ENCODE measurements around the gene ORAI3. TPM values are rescaled to one million over a fixed set of nuclear protein-coding genes. Genes with fewer than 3 reads are reported as not detected.

Gene ORAI3
- total and polyA plus RNA-seq, 2 donors from 2014 or later: 23.1 to 32.3 TPM

DNA sequence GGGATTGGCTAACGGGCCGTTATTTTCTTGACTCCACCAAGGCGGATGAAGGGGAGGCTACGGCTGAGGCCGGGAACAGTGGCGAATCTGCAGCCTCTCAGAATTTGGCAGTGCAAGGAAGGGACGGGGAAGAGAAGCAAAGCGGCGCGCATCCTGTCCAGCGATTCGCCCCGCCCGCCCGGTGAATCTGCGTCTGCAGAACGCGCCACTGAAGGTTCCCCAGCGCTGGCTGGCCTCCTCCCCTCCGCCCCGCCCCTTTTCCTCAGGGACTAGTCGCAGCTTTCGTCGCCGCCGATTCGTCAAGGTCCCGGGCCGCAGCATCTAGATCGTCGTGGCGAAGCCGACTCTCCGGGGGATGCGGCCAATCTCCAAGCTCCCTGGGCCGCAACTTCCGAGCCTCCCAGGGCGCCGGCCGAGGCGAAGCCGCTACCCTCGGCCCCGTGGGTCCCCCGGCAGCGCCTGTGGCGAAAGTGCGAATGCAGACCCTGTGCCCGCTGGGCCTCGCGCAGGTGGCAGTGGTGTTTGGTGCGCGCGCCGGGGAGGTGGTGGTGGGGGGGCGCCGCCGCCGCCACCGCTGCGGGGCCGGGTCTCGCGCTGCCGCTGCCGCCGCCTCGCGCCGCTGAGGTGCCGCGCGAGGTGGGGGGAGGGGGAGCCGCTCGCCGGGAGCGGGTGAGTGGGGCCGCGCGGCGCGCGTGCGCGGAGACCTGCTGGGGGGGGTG is 8.7 kb downstream of the ORAI3 start, which contains the start of gene SETD1A:
TSS of gene SETD1A (plus strand) at position 299 of the 719 bp plus-strand sequence. CDS start 978 bp downstream, outside the sequence.
- peaks cover 0 to 23% (median 13%) of the 10 kb centered on the region in 3 donors for H3K4me1 ChIP-seq (ENCODE audit: control insufficient read depth in 2 of 3, insufficient read depth in 2 of 3, low read depth in 1 of 3, low read length in 3 of 3)
- peak; percentile 97 to 99 (median 98) for DNase-seq

DNA sequence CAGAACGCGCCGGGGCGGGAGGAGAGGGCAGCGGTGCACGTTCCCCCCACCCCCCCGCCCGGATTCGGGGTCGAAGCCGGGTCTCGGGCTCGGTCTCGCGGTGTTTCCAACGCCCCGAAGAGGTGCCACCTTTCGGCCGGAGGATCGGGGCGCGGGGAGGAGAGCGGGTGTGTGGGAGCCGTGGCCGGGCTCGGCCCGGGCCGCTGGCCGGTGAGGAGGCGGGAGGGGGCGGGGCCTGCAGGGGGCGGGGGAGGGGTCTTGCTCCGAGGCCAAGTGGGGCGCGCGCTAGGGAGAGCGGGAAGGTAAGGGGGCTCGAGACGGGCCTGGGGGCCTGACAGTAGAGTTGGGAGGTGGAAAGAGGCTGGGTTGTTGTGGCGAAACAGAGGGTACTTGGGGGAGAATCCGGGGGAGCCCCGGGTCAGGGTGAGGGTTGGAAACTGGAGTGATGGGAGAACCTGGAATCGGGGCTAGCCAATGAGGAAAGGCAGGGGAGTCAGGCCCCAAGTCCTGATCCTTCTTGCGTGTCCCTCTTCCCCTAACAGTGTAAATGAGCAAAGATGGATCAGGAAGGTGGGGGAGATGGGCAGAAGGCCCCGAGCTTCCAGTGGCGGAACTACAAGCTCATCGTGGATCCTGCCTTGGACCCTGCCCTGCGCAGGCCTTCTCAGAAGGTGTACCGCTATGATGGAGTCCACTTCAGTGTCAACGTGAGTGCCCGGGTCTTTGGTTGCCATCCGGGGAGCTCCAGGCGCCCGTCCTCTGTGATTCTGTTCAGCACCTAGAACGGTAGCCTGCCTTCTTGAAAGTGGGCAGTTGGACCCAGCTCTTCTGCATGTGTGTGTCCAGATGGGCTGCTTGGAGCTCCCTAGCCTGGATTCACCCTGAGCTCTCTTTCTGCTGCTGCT is 9.6 kb downstream of the ORAI3 start:
- TF ChIP-seq, protein P1, sequence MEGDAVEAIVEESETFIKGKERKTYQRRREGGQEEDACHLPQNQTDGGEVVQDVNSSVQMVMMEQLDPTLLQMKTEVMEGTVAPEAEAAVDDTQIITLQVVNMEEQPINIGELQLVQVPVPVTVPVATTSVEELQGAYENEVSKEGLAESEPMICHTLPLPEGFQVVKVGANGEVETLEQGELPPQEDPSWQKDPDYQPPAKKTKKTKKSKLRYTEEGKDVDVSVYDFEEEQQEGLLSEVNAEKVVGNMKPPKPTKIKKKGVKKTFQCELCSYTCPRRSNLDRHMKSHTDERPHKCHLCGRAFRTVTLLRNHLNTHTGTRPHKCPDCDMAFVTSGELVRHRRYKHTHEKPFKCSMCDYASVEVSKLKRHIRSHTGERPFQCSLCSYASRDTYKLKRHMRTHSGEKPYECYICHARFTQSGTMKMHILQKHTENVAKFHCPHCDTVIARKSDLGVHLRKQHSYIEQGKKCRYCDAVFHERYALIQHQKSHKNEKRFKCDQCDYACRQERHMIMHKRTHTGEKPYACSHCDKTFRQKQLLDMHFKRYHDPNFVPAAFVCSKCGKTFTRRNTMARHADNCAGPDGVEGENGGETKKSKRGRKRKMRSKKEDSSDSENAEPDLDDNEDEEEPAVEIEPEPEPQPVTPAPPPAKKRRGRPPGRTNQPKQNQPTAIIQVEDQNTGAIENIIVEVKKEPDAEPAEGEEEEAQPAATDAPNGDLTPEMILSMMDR (IDR thresholded peaks at IDR 0.05; ENCODE audit: borderline replicate concordance, extremely low read depth, insufficient read depth): no peak
- FAIRE-seq: no peak
- no peak overlapping the region for H3K27ac ChIP-seq (ENCODE audit: low read depth in 2 of 2, low read length in 2 of 2)
- H3K4me1 ChIP-seq (ENCODE audit: control insufficient read depth in 2 of 3, insufficient read depth in 2 of 3, low read depth in 1 of 3, low read length in 3 of 3): peaks cover 0 to 19% (median 8%) of the 10 kb centered on the region in 3 donors
- DNase-seq: peak in 4 of 5 donors; percentile 59 to 89 (median 73)
- intact Hi-C loops (cut with DNase I): no loop called here
- no peaks in the 10 kb centered on the region for H3K9me3 ChIP-seq (ENCODE audit: control insufficient read depth in 2 of 3, insufficient read depth in 1 of 3, low read length in 3 of 3)
- H3K9ac ChIP-seq (ENCODE audit: low read length in 3 of 3): peak overlapping the region; percentile 12 to 82 (median 52)
- peak overlapping the region; percentile 59 to 85 (median 73) for H3K4me3 ChIP-seq (ENCODE audit: low read length in 3 of 3)
- H3K36me3 ChIP-seq (ENCODE audit: control insufficient read depth in 2 of 3, insufficient read depth in 3 of 3, low read length in 3 of 3): peaks cover 11 to 42% (median 22%) of the 10 kb centered on the region in 3 donors
- no peaks in the 10 kb centered on the region for H3K27me3 ChIP-seq (ENCODE audit: control insufficient read depth, insufficient read depth, low read length)

More for the DNA sequence above, 8.7 kb downstream of the ORAI3 start, which contains the start of gene SETD1A:
- Histone ChIP-seq H3K9me3 (ENCODE audit: control insufficient read depth in 2 of 3, insufficient read depth in 1 of 3, low read length in 3 of 3) (no peaks in the 10 kb centered on the region), H3K4me3 (ENCODE audit: low read length in 3 of 3) (peak within 1 kb of the TSS; percentile 85 to 89 (median 87)), H3K27ac (ENCODE audit: low read depth in 2 of 2, low read length in 2 of 2) (peak within 1 kb of the TSS; percentile 98 to 99), H3K27me3 (ENCODE audit: control insufficient read depth, insufficient read depth, low read length) (no peaks in the 10 kb centered on the region), H3K9ac (ENCODE audit: low read length in 3 of 3) (peak within 1 kb of the TSS; percentile 84 to 98 (median 85)), H3K36me3 (ENCODE audit: control insufficient read depth in 2 of 3, insufficient read depth in 3 of 3, low read length in 3 of 3) (peaks cover 11 to 34% (median 20%) of the 10 kb centered on the region in 3 donors)
- FAIRE-seq: no peak
- intact Hi-C loops (cut with DNase I): no loop called here
- TF ChIP-seq, protein P1 (IDR thresholded peaks at IDR 0.05; ENCODE audit: borderline replicate concordance, extremely low read depth, insufficient read depth): peak; percentile 8

DNA sequence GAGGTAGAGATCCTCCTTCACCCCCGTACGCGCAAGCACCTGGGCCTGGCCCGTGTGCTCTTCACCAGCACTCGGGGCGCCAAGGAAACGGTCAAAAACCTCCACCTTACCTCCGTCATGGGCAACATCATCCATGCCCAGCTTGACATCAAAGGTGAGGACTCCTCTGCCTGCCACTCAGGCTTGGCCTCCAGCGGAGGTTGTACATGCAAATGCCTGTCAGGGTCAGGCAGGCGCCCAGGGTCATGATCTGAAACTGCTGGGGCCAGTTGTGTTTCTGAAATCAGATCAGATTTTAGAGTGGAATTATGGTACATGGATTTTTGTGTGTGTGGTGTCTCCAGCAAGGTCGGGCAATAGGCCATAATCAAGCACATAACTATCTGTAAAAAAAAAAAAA is 12.5 kb downstream of the ORAI3 start:
- Histone ChIP-seq H3K4me3 (ENCODE audit: low read length in 3 of 3) (no peak overlapping the region), H3K36me3 (ENCODE audit: control insufficient read depth in 2 of 3, insufficient read depth in 3 of 3, low read length in 3 of 3) (peaks cover 11 to 52% (median 27%) of the 10 kb centered on the region in 3 donors), H3K9ac (ENCODE audit: low read length in 3 of 3) (no peak overlapping the region), H3K4me1 (ENCODE audit: control insufficient read depth in 2 of 3, insufficient read depth in 2 of 3, low read depth in 1 of 3, low read length in 3 of 3) (peaks cover 0 to 13% (median 7%) of the 10 kb centered on the region in 3 donors), H3K27me3 (ENCODE audit: control insufficient read depth, insufficient read depth, low read length) (no peaks in the 10 kb centered on the region), H3K27ac (ENCODE audit: low read depth in 2 of 2, low read length in 2 of 2) (no peak overlapping the region), H3K9me3 (ENCODE audit: control insufficient read depth in 2 of 3, insufficient read depth in 1 of 3, low read length in 3 of 3) (no peaks in the 10 kb centered on the region)
- intact Hi-C loops (cut with DNase I): no loop called here
- no peak for FAIRE-seq
- TF ChIP-seq, protein P1 (IDR thresholded peaks at IDR 0.05; ENCODE audit: borderline replicate concordance, extremely low read depth, insufficient read depth): no peak
- peak in 1 of 5 donors; percentile 33 for DNase-seq

Measured in kidney (tissue), 14 donors.